IMR-90 (cell line): ENCODE measurements around the gene RB1. TPM values are rescaled to one million over a fixed set of nuclear protein-coding genes. Genes with fewer than 3 reads are reported as not detected.

ENCODE experiments used
- ATAC-seq: fragments of 200-7000 bp; cut with Tn5 transposase; 2 replicates; pipeline ENCODE4 v1.9.1; 2020; ENCODE audit warnings: low read depth, mild to moderate bottlenecking, moderate library complexity
- BruUV-seq: library from RNA; stranded (reverse); fragments of 400-500 nt; replicated peaks from 2 replicates; lab custom pipeline; 2021; lab: Mats Ljungman, UMichigan
- CTCF ChIA-PET: fragments of 300-600 bp; formaldehyde crosslinking; extraction: SDS; loops from one replicate; lab custom pipeline; 2021; ENCODE audit warnings: antibody characterized with exemption; lab: Yijun Ruan, JAX
- POLR2A ChIA-PET: fragments of 300-600 bp; sonication (Branson Sonifier 250); formaldehyde crosslinking; loops from one replicate; lab custom pipeline; 2022; ENCODE audit warnings: antibody characterized with exemption; ENCODE audit not compliant: unreplicated experiment; lab: Charles Lee
- DNase-seq: peaks from one replicate; pipeline ENCODE4 v3.0.0; 2013
- H2AFZ ChIP-seq: replicated peaks from 2 replicates; pipeline ENCODE3; 2013; ENCODE audit warnings: low read length, mild to moderate bottlenecking; ENCODE audit not compliant: poor library complexity
- H2AK5ac ChIP-seq: 2 replicates; pipeline ENCODE4 v1.6.1; 2013; ENCODE audit warnings: low read depth, low read length, inconsistent platforms
- H2AK9ac ChIP-seq: replicated peaks from 2 replicates; pipeline ENCODE3; 2013; ENCODE audit warnings: mild to moderate bottlenecking, low read depth, low read length, moderate library complexity; ENCODE audit not compliant: poor library complexity
- H2BK120ac ChIP-seq: 2 replicates; pipeline ENCODE4 v1.6.1; 2013; ENCODE audit warnings: low read depth, low read length, inconsistent platforms
- H2BK15ac ChIP-seq: 3 replicates; pipeline ENCODE4 v1.6.1; 2013; ENCODE audit warnings: low read depth, low read length, inconsistent platforms
- H2BK20ac ChIP-seq: 2 replicates; pipeline ENCODE4 v1.6.1; 2013; ENCODE audit warnings: low read depth, mild to moderate bottlenecking, inconsistent platforms, low read length, moderate library complexity
- H2BK5ac ChIP-seq: 2 replicates; pipeline ENCODE4 v1.6.1; 2013; ENCODE audit warnings: mild to moderate bottlenecking, low read depth, low read length, inconsistent platforms; ENCODE audit not compliant: poor library complexity, severe bottlenecking
- H3K14ac ChIP-seq: replicated peaks from 2 replicates; pipeline ENCODE4 v1.6.1; 2013; ENCODE audit warnings: low read depth, low read length, inconsistent platforms
- H3K18ac ChIP-seq: 2 replicates; pipeline ENCODE4 v1.6.1; 2013; ENCODE audit warnings: low read depth, low read length, control low read depth
- H3K23ac ChIP-seq: 2 replicates; pipeline ENCODE4 v1.6.1; 2013; ENCODE audit warnings: low read depth, low read length, inconsistent platforms
- H3K27ac ChIP-seq: 2 replicates; pipeline ENCODE4 v1.5.1; 2013; ENCODE audit warnings: mild to moderate bottlenecking, control low read depth, low read length; ENCODE audit not compliant: insufficient read depth
- H3K27me3 ChIP-seq: 2 replicates; pipeline ENCODE4 v1.6.1; 2013; ENCODE audit warnings: low read length; ENCODE audit not compliant: control insufficient read depth, insufficient read depth
- H3K36me3 ChIP-seq: 2 replicates; pipeline ENCODE4 v1.6.1; 2013; ENCODE audit warnings: low read length, mixed read lengths; ENCODE audit not compliant: control insufficient read depth, insufficient read depth
- H3K4ac ChIP-seq: 2 replicates; pipeline ENCODE4 v1.6.1; 2013; ENCODE audit warnings: low read depth, low read length, inconsistent platforms
- H3K4me1 ChIP-seq: 2 replicates; pipeline ENCODE4 v1.6.1; 2013; ENCODE audit warnings: low read length, mixed read lengths; ENCODE audit not compliant: control insufficient read depth, insufficient read depth
- H3K4me2 ChIP-seq: 2 replicates; pipeline ENCODE4 v1.6.1; 2013; ENCODE audit warnings: low read depth, mild to moderate bottlenecking, control low read depth, low read length, moderate library complexity
- H3K4me3 ChIP-seq: 2 replicates; pipeline ENCODE4 v1.5.1; 2013; ENCODE audit warnings: low read depth, mild to moderate bottlenecking, control low read depth, low read length, moderate library complexity; ENCODE audit not compliant: insufficient read depth
- H3K56ac ChIP-seq: 2 replicates; pipeline ENCODE4 v1.6.1; 2013; ENCODE audit warnings: low read length, inconsistent platforms; ENCODE audit not compliant: insufficient read depth; ENCODE audit errors: extremely low read depth
- H3K79me1 ChIP-seq, 2 experiments: 2 replicates each; pipeline ENCODE4 v1.6.1; 2013; ENCODE audit warnings: low read length in 2 of 2, inconsistent platforms in 1 of 2, low read depth in 1 of 2
- H3K9ac ChIP-seq: 2 replicates; pipeline ENCODE4 v1.6.1; 2013; ENCODE audit warnings: low read depth, low read length, control low read depth
- H3K9me1 ChIP-seq: 2 replicates; pipeline ENCODE4 v1.6.1; 2013; ENCODE audit warnings: low read length, inconsistent platforms; ENCODE audit not compliant: insufficient read depth
- H3K9me3 ChIP-seq: 2 replicates; pipeline ENCODE4 v1.6.1; 2013; ENCODE audit warnings: low read length; ENCODE audit not compliant: control insufficient read depth, insufficient read depth
- H4K20me1 ChIP-seq: 2 replicates; pipeline ENCODE4 v1.6.1; 2013; ENCODE audit warnings: low read length, inconsistent platforms; ENCODE audit not compliant: insufficient read depth
- H4K5ac ChIP-seq: 2 replicates; pipeline ENCODE4 v1.6.1; 2013; ENCODE audit warnings: mild to moderate bottlenecking, low read depth, low read length, control low read depth
- H4K8ac ChIP-seq, 2 experiments: 2 replicates each; pipeline ENCODE4 v1.6.1; 2013; ENCODE audit warnings: low read depth in 2 of 2, low read length in 2 of 2, control low read depth in 1 of 2, inconsistent platforms in 1 of 2
- H4K91ac ChIP-seq: 2 replicates; pipeline ENCODE4 v1.6.1; 2013; ENCODE audit warnings: low read depth, low read length, inconsistent platforms; ENCODE audit not compliant: insufficient read depth
- BHLHE40 ChIP-seq: fragments of 150-350 bp; IDR thresholded peaks from 2 replicates; pipeline ENCODE4 v1.6.1; 2016; ENCODE audit warnings: mild to moderate bottlenecking, low read depth, low read length
- CEBPB ChIP-seq: IDR thresholded peaks from 2 replicates; pipeline ENCODE4 v1.6.1; 2012; ENCODE audit warnings: low read depth, low read length, improper control_type of control experiment
- CHD1 ChIP-seq: IDR thresholded peaks from 2 replicates; pipeline ENCODE4 v1.6.1; 2012; ENCODE audit warnings: low read depth, low read length, improper control_type of control experiment
- FOS ChIP-seq: fragments of 150-350 bp; IDR thresholded peaks from 2 replicates; pipeline ENCODE4 v1.6.1; 2016; ENCODE audit warnings: low read depth, low read length
- MAFK ChIP-seq: IDR thresholded peaks from 2 replicates; pipeline ENCODE4 v1.6.1; 2012; ENCODE audit warnings: low read depth, low read length, improper control_type of control experiment
- MAZ ChIP-seq: IDR thresholded peaks from 2 replicates; pipeline ENCODE4 v1.6.1; 2012; ENCODE audit warnings: low read depth, mild to moderate bottlenecking, low read length, improper control_type of control experiment, moderate library complexity, borderline replicate concordance
- MXI1 ChIP-seq: IDR thresholded peaks from 2 replicates; pipeline ENCODE4 v1.6.1; 2012; ENCODE audit warnings: low read depth, mild to moderate bottlenecking, low read length, moderate library complexity, borderline replicate concordance
- NFE2L2 ChIP-seq: fragments of 150-350 bp; IDR thresholded peaks from 2 replicates; pipeline ENCODE4 v1.6.1; 2016; ENCODE audit warnings: low read depth, mild to moderate bottlenecking, low read length
- POLR2A ChIP-seq: IDR thresholded peaks from 2 replicates; pipeline ENCODE4 v1.6.1; 2012; ENCODE audit warnings: mild to moderate bottlenecking, low read depth, low read length
- RAD21 ChIP-seq: IDR thresholded peaks from 2 replicates; pipeline ENCODE4 v1.6.1; 2012; ENCODE audit warnings: low read length, improper control_type of control experiment
- RCOR1 ChIP-seq: IDR thresholded peaks from 2 replicates; pipeline ENCODE4 v1.6.1; 2012; ENCODE audit warnings: mild to moderate bottlenecking, low read length, improper control_type of control experiment; ENCODE audit not compliant: insufficient replicate concordance
- RFX5 ChIP-seq: IDR thresholded peaks from 2 replicates; pipeline ENCODE4 v1.8.0; 2012; ENCODE audit warnings: low read depth, mild to moderate bottlenecking, low read length, moderate library complexity
- SMC3 ChIP-seq: fragments of 150-350 bp; IDR thresholded peaks from 2 replicates; pipeline ENCODE4 v1.6.1; 2016; ENCODE audit warnings: low read depth, mild to moderate bottlenecking, antibody characterized with exemption, low read length, moderate library complexity
- WGBS, 2 experiments: methylation state at CpG; one replicate each; pipeline versions ENCODE4 v1.1.5 to v1.1.7; 2013; ENCODE audit warnings: missing lambda C conversion rate in 2 of 2; ENCODE audit not compliant: insufficient read length in 1 of 2; ENCODE audit errors: extremely low coverage in 2 of 2; 5-methylcytosine and 5-hydroxymethylcytosine counted together
- dilution Hi-C: fragments of 300-500 bp; cut with HindIII; formaldehyde crosslinking; loops from one replicate; pipeline ENCODE4 v1.14.3; 2018; ENCODE audit warnings: low sequenced_read_pairs; ENCODE audit not compliant: unreplicated experiment
- in situ Hi-C: fragments of 300-500 bp; cut with MboI; formaldehyde crosslinking; loops from 3 replicates; pipeline ENCODE4 v1.14.3; 2019; ENCODE audit warnings: low sequenced_read_pairs, inconsistent platforms, mixed read lengths
- intact Hi-C: fragments of 100-400 bp; cut with micrococcal nuclease; formaldehyde crosslinking; loops from 2 replicates; pipeline ENCODE4 v1.10.0; 2022
- polyA plus RNA-seq, 3 experiments: library from polyadenylated mRNA; depleted of rRNA; stranded (reverse); fragments of >200 nt; gene quantifications; 2 replicates each; pipeline ENCODE4 v1.2.3, GENCODE V29; 2012; ENCODE audit warnings: low replicate concordance in 1 of 3
- total RNA-seq: library from RNA; depleted of rRNA; stranded (reverse); fragments of >200 nt; gene quantifications from 2 replicates; pipeline ENCODE4 v1.2.3, GENCODE V29; 2012
- TF ChIP-seq, protein P1 (sequence below): fragments of 150-350 bp; IDR thresholded peaks from 2 replicates; pipeline ENCODE4 v1.6.1; 2017; ENCODE audit warnings: mild to moderate bottlenecking, antibody characterized with exemption, low read length, low read depth
- TF ChIP-seq, protein P2 (sequence below): conservative IDR thresholded peaks from 2 replicates; pipeline ENCODE4 v1.5.1; 2012; ENCODE audit warnings: mild to moderate bottlenecking, low read depth, low read length, improper control_type of control experiment
- TF ChIP-seq, protein P3 (sequence below): fragments of 150-350 bp; IDR thresholded peaks from 2 replicates; pipeline ENCODE4 v1.6.1; 2016; ENCODE audit warnings: low read depth, mild to moderate bottlenecking, low read length, moderate library complexity, borderline replicate concordance

RB1 gene
- total and polyA plus RNA-seq, 2 of the 4 experiments (the other 2 are of a cell fraction), result 11.4 to 15.4 TPM

DNA sequence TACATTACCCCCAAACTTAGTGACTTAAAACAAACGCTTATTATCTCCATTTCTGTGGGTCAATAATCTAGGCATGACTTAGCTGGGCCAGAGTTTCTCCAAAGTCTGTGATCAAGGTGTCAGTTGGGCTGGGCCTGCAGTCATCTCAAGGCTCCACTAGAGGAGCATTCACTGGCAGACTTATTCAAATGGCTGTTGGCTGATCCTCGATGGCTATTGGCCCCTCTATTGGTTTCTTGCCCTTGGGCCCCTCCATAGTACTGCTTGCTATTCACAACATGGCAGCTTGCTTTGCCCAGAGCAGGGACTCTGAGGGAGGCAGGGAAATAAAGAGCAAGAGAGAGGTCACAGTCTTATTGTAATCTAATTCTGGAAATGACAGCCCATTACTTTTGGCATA is 171.7 kb downstream of the RB1 start:
- H3K56ac ChIP-seq, result no peak overlapping the region
- no peak overlapping the region for H2BK15ac ChIP-seq
- H2BK120ac ChIP-seq, result no peak overlapping the region
- no peak overlapping the region for H2AK5ac ChIP-seq
- H4K5ac ChIP-seq, result no peak overlapping the region
- WGBS, 2 experiments, result no CpG with 5 or more reads among the region's 2 CpGs
- no peak overlapping the region for H2BK5ac ChIP-seq
- H3K18ac ChIP-seq, result no peak overlapping the region
- in situ Hi-C loops, result no loop called here
- no peak overlapping the region for H3K14ac ChIP-seq
- H4K20me1 ChIP-seq, result no peaks in the 10 kb centered on the region
- H3K4me1 ChIP-seq, result peaks cover 3% of the 10 kb centered on the region
- H3K79me1 ChIP-seq, result no peaks in the 10 kb centered on the region
- no peak overlapping the region for H3K4ac ChIP-seq
- CTCF ChIA-PET, result no interaction called here
- no peak overlapping the region for H2AK9ac ChIP-seq
- DNase-seq, result no peak
- no peaks in the 10 kb centered on the region for H3K9me1 ChIP-seq
- H3K9me3 ChIP-seq, result no peaks in the 10 kb centered on the region
- H3K9ac ChIP-seq, result no peak overlapping the region
- POLR2A ChIA-PET, result no interaction called here
- no peak overlapping the region for H3K4me3 ChIP-seq
- no TSS peak for BruUV-seq
- no peak for TF ChIP-seq FOS
- TF ChIP-seq NFE2L2, result no peak
- TF ChIP-seq RCOR1, result no peak
- TF ChIP-seq, protein P1, sequence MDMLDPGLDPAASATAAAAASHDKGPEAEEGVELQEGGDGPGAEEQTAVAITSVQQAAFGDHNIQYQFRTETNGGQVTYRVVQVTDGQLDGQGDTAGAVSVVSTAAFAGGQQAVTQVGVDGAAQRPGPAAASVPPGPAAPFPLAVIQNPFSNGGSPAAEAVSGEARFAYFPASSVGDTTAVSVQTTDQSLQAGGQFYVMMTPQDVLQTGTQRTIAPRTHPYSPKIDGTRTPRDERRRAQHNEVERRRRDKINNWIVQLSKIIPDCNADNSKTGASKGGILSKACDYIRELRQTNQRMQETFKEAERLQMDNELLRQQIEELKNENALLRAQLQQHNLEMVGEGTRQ, result no peak
- no peak for TF ChIP-seq POLR2A
- no peak for TF ChIP-seq SMC3
- TF ChIP-seq RFX5, result no peak
- TF ChIP-seq CEBPB, result no peak
- TF ChIP-seq, protein P2, sequence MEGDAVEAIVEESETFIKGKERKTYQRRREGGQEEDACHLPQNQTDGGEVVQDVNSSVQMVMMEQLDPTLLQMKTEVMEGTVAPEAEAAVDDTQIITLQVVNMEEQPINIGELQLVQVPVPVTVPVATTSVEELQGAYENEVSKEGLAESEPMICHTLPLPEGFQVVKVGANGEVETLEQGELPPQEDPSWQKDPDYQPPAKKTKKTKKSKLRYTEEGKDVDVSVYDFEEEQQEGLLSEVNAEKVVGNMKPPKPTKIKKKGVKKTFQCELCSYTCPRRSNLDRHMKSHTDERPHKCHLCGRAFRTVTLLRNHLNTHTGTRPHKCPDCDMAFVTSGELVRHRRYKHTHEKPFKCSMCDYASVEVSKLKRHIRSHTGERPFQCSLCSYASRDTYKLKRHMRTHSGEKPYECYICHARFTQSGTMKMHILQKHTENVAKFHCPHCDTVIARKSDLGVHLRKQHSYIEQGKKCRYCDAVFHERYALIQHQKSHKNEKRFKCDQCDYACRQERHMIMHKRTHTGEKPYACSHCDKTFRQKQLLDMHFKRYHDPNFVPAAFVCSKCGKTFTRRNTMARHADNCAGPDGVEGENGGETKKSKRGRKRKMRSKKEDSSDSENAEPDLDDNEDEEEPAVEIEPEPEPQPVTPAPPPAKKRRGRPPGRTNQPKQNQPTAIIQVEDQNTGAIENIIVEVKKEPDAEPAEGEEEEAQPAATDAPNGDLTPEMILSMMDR, result no peak
- TF ChIP-seq MAZ, result no peak
- no peak for TF ChIP-seq MXI1
- no peak for TF ChIP-seq RAD21
- TF ChIP-seq CHD1, result no peak
- TF ChIP-seq MAFK, result no peak
- no peak for TF ChIP-seq BHLHE40
- TF ChIP-seq, protein P3, sequence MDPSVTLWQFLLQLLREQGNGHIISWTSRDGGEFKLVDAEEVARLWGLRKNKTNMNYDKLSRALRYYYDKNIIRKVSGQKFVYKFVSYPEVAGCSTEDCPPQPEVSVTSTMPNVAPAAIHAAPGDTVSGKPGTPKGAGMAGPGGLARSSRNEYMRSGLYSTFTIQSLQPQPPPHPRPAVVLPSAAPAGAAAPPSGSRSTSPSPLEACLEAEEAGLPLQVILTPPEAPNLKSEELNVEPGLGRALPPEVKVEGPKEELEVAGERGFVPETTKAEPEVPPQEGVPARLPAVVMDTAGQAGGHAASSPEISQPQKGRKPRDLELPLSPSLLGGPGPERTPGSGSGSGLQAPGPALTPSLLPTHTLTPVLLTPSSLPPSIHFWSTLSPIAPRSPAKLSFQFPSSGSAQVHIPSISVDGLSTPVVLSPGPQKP, result no peak
- H4K8ac ChIP-seq, result no peak overlapping the region
- ATAC-seq, result no peak
- no peak overlapping the region for H3K27ac ChIP-seq
- dilution Hi-C loops, result no loop called here
- H3K36me3 ChIP-seq, result peaks cover 7% of the 10 kb centered on the region
- intact Hi-C loops, result no loop called here
- no peak overlapping the region for H4K91ac ChIP-seq
- H3K23ac ChIP-seq, result no peak overlapping the region
- H2BK20ac ChIP-seq, result no peak overlapping the region
- H3K4me2 ChIP-seq, result no peak overlapping the region
- no peak overlapping the region for H2AFZ ChIP-seq
- H3K27me3 ChIP-seq, result no peaks in the 10 kb centered on the region
